ENCODE data around the gene PDZRN3. TPM values are rescaled to one million over a fixed set of nuclear protein-coding genes. Genes with fewer than 3 reads are reported as not detected.

PDZRN3 gene
- total RNA-seq, 8 experiments from 2014 or later: 13.0 to 99.9 (median 18.9) TPM

GRCh38 chr3:73502609-73503583, 121.8 kb downstream of the PDZRN3 start:
- peaks cover 13 to 18% of the 10 kb centered on the region in 2 donors for H3K4me1 ChIP-seq (replicated peaks in 1 of 2)
- in situ Hi-C loops (cut with MboI; ENCODE audit: low pct_unique_long_range_greater_than_20kb in 2 of 9, low sequenced_read_pairs in 9 of 9, unreplicated experiment in 9 of 9): loop anchor here in 6 of 9 experiments (5.0 to 25.0 kb wide), 3 partner anchors 259 to 401 kb away; no protein-coding TSS in a partner anchor

GRCh38 chr3:73500321-73500720, 124.4 kb downstream of the PDZRN3 start:
- no peak overlapping the region for H3K27ac ChIP-seq
- ATAC-seq (replicated peaks in 6 of 8): peak in 1 of 8 experiments; percentile 37
- 67 to 100% (median 92%) methylated on average over 1 of the region's 1 CpG; no CpG with 5 or more reads in 6 of the 10 experiments for WGBS, 10 experiments
- no peak overlapping the region for H3K4me3 ChIP-seq
- in situ Hi-C loops (cut with MboI; ENCODE audit: low pct_unique_long_range_greater_than_20kb in 2 of 9, low sequenced_read_pairs in 9 of 9, unreplicated experiment in 9 of 9): loop anchor here in 6 of 9 experiments (5.0 to 25.0 kb wide), 3 partner anchors 262 to 398 kb away; no protein-coding TSS in a partner anchor
- peaks cover 18 to 23% of the 10 kb centered on the region in 2 donors for H3K4me1 ChIP-seq (replicated peaks in 1 of 2)

More at GRCh38 chr3:73502609-73503583, 121.8 kb downstream of the PDZRN3 start:
- Histone ChIP-seq H3K4me3 (no peak overlapping the region), H3K27ac (no peak overlapping the region)
- 0 to 68% (median 49%) methylated on average over 2 to 5 of the region's 6 CpGs for WGBS, 10 experiments
- peak; percentile 61 to 87 (median 76) for ATAC-seq (replicated peaks in 6 of 8)

GRCh38 chr3:73499787-73500186, 125.0 kb downstream of the PDZRN3 start:
- Histone ChIP-seq H3K27ac (no peak overlapping the region), H3K4me1 (replicated peaks in 1 of 2) (peaks cover 18 to 20% of the 10 kb centered on the region in 2 donors), H3K4me3 (no peak overlapping the region)
- in situ Hi-C loops (cut with MboI; ENCODE audit: low pct_unique_long_range_greater_than_20kb in 2 of 9, low sequenced_read_pairs in 9 of 9, unreplicated experiment in 9 of 9): loop anchor here in 7 of 9 experiments (5.0 to 25.0 kb wide), 3 partner anchors 263 to 397 kb away; no protein-coding TSS in a partner anchor
- WGBS, 10 experiments: 83 to 100% (median 100%) methylated on average over 1 to 3 of the region's 3 CpGs; no CpG with 5 or more reads in 4 of the 10 experiments
- ATAC-seq (replicated peaks in 6 of 8): no peak

- in situ Hi-C loops (cut with MboI; ENCODE audit: low pct_unique_long_range_greater_than_20kb in 2 of 9, low sequenced_read_pairs in 9 of 9, unreplicated experiment in 9 of 9): loop anchor here in 1 of 9 experiments (10.0 kb wide), 1 partner anchor 394 kb away; no protein-coding TSS in a partner anchor
- no peak overlapping the region for H3K4me3 ChIP-seq
- no peak overlapping the region for H3K27ac ChIP-seq
- WGBS, 10 experiments: 67 to 100% (median 95%) methylated on average over 1 to 13 of the region's 23 CpGs
- peak in 1 of 8 experiments; percentile 35 for ATAC-seq (replicated peaks in 6 of 8)
- H3K4me1 ChIP-seq (replicated peaks in 1 of 2): peaks cover 12 to 15% of the 10 kb centered on the region in 2 donors
Observed at GRCh38 chr3:73498764-73499622, 125.7 kb downstream of the PDZRN3 start.

DNA sequence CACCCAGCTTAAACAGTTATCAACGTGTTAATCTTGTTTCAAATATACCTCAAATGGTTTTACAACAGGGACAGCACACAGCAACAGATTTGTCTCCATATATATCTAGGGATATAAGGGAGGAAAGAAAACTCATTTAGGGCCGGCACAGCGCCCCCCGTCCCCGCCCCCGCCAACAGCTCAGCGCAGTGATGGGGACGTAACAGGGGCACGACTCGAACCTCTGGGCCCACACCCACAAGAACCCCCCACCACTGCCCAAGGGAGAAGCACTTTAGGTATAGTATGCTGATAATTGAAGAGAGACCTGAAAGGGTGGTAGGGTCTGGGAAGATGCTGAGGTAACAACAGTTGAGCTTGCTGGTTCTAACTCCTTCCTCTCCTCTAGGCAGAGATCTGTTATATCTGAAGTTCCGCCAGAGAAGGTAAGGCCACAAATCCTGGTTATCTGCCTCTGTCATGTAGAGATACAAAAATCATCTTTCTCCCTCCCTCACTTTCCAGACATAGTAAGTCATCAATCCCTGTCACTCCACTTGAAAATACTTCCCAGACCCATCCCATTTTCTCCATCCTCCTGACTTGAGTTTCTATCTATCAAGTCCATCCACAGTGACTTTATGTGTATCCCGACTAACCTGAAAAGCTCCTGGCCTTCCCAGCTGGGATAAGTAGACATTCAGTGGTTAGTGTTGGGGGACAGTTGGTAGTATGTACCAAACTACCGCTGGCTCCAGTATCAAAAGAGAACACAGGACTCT, 126.9 kb downstream of the PDZRN3 start:
- Histone ChIP-seq H3K27ac (no peak overlapping the region), H3K4me1 (replicated peaks in 1 of 2) (peaks cover 6 to 8% of the 10 kb centered on the region in 2 donors), H3K4me3 (no peak overlapping the region)
- 71 to 100% (median 95%) methylated on average over 1 to 12 of the region's 13 CpGs; no CpG with 5 or more reads in 1 of the 10 experiments for WGBS, 10 experiments
- no peak for ATAC-seq (replicated peaks in 6 of 8)
- in situ Hi-C loops (cut with MboI; ENCODE audit: low pct_unique_long_range_greater_than_20kb in 2 of 9, low sequenced_read_pairs in 9 of 9, unreplicated experiment in 9 of 9): loop anchor here in 1 of 9 experiments (10.0 kb wide), 1 partner anchor 393 kb away; no protein-coding TSS in a partner anchor

DNA sequence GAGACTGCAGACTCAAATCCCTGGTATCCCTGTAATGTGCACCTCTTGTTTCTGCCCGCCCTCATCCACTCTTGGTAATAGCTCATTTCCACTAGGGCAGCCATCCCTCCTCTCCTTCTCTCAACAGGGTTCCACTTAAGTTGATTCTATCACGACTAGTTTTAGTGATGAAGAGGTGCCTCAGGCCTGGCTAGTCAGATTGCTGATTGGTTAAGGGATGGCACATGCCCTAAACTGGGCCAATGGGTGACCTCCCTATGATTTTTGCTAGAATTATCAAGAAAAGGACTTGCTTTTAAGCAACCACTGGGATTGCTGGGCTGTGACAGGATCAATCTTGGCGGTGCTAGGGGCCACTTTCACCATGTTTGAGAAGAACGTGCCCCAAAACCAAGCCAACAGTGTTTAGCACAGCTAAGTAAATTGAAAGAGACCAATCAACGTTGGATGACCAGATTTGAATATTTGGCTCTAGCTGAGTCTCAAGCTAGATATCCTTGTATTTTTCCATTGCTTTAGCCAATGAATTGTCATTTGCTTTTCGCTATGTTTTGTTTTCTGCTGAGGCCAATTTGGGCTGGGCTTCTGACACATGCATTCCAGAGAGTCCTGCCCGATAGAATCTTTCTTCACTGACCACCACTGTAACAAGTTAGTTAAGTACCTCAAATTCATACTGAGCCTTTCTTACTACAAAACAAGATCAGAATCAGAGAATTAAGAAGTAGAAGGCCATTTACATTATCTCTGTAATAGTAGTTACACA, 131.0 kb downstream of the PDZRN3 start:
- no peak overlapping the region for H3K27ac ChIP-seq

DNA sequence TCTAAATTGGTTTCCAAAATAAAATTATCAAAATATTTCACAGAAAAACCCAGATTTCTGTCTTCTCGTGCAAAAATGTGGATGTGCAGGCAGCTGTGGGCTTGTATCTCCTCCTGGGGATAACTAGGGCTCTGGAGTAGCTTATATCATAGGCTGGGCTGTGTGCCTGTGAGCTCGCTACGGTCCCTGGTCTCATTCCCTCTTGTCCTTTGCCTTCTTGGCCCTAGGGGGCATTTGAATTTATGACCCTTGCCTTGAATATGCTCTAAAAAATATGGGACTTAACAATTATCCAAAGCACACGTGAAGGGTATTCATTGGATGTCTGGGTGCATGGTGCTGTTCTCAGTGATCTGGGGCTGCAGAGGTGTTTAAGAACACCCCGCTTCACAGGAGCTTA, 132.6 kb downstream of the PDZRN3 start:
- no peak overlapping the region for H3K27ac ChIP-seq
- no peak overlapping the region for H3K4me3 ChIP-seq
- WGBS, 10 experiments: 62 to 100% (median 89%) methylated on average over 1 to 3 of the region's 5 CpGs; no CpG with 5 or more reads in 3 of the 10 experiments
- in situ Hi-C loops (cut with MboI; ENCODE audit: low pct_unique_long_range_greater_than_20kb in 2 of 9, low sequenced_read_pairs in 9 of 9, unreplicated experiment in 9 of 9): loop anchor here in 1 of 9 experiments (10.0 kb wide), 1 partner anchor 387 kb away; no protein-coding TSS in a partner anchor
- ATAC-seq (replicated peaks in 6 of 8): no peak
- H3K4me1 ChIP-seq (replicated peaks in 1 of 2): peaks cover 19 to 31% of the 10 kb centered on the region in 2 donors

More for the DNA sequence above, 131.0 kb downstream of the PDZRN3 start:
- Histone ChIP-seq H3K4me3 (no peak overlapping the region), H3K4me1 (replicated peaks in 1 of 2) (peaks cover 12 to 26% of the 10 kb centered on the region in 2 donors)
- 0 to 100% (median 71%) methylated on average over 1 to 7 of the region's 7 CpGs for WGBS, 10 experiments
- in situ Hi-C loops (cut with MboI; ENCODE audit: low pct_unique_long_range_greater_than_20kb in 2 of 9, low sequenced_read_pairs in 9 of 9, unreplicated experiment in 9 of 9): loop anchor here in 1 of 9 experiments (10.0 kb wide), 1 partner anchor 389 kb away; no protein-coding TSS in a partner anchor
- ATAC-seq (replicated peaks in 6 of 8): peak in 2 of 8 experiments; percentile 16 to 68

- in situ Hi-C loops (cut with MboI; ENCODE audit: low pct_unique_long_range_greater_than_20kb in 2 of 9, low sequenced_read_pairs in 9 of 9, unreplicated experiment in 9 of 9): loop anchor here in 1 of 9 experiments (10.0 kb wide), 1 partner anchor 386 kb away; no protein-coding TSS in a partner anchor
- Histone ChIP-seq H3K4me3 (no peak overlapping the region), H3K27ac (peak overlapping the region in 1 of 2 donors; percentile 4), H3K4me1 (replicated peaks in 1 of 2) (peaks cover 17 to 33% of the 10 kb centered on the region in 2 donors)
- ATAC-seq (replicated peaks in 6 of 8): peak in 6 of 8 experiments; percentile 4 to 80 (median 32)
Observed at GRCh38 chr3:73491287-73491662, 133.5 kb downstream of the PDZRN3 start.

DNA sequence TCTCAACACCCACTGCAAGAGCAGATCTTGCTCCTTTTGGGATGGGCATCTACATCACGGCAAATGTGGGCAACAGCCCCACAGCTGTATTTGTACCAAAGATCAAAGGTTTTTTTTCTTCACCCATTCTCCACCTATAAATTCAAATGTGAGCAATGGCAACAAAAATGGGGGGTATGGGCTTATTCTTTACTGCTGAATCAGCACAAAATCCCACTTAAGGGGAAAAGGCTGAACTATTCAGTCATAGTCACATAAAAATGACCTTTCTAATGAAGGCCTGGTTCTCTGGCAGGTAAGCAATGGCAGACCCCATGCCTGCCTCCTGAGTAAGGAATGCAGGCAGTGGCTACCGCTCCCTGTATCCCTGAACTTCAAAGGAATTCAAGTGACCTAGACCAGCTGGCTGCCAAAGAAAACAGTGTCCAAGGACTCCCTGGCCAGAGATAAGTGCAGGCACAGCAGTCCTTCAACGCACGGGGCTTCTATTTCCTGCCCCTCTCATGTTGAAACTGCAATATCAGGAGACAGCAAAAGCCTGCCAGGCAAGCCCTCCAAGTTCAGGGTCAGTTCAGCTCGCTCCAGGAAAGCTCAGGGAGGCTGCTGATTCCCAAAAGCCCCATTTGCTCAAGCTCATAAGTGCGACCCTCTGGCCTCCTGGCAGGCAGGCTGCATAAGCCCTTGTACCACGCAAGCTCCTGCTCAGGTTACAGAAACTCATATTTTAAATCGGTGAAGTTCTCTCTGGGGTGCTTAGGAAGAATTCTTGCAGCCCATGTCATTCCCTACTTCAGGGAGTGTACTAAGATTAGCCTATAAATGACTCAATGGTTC, 134.1 kb downstream of the PDZRN3 start:
- peak in 6 of 8 experiments; percentile 18 to 73 (median 50) for ATAC-seq (replicated peaks in 6 of 8)
- 44 to 100% (median 52%) methylated on average over 1 to 7 of the region's 8 CpGs; no CpG with 5 or more reads in 2 of the 10 experiments for WGBS, 10 experiments
- in situ Hi-C loops (cut with MboI; ENCODE audit: low pct_unique_long_range_greater_than_20kb in 2 of 9, low sequenced_read_pairs in 9 of 9, unreplicated experiment in 9 of 9): loop anchor here in 1 of 9 experiments (10.0 kb wide), 1 partner anchor 386 kb away; no protein-coding TSS in a partner anchor
- H3K27ac ChIP-seq: peak overlapping the region; percentile 4 to 12
- H3K4me3 ChIP-seq: no peak overlapping the region
- H3K4me1 ChIP-seq (replicated peaks in 1 of 2): peaks cover 23 to 39% of the 10 kb centered on the region in 2 donors

- H3K4me1 ChIP-seq (replicated peaks in 1 of 2): peaks cover 39 to 47% of the 10 kb centered on the region in 2 donors
- in situ Hi-C loops (cut with MboI; ENCODE audit: low pct_unique_long_range_greater_than_20kb in 2 of 9, low sequenced_read_pairs in 9 of 9, unreplicated experiment in 9 of 9): no loop called here
- H3K27ac ChIP-seq: no peak overlapping the region
- no peak overlapping the region for H3K4me3 ChIP-seq
- 10 to 80% (median 61%) methylated on average over 1 to 4 of the region's 4 CpGs for WGBS, 10 experiments
- ATAC-seq (replicated peaks in 6 of 8): peak in 3 of 8 experiments; percentile 20 to 70 (median 39)
Observed at GRCh38 chr3:73485877-73486330, 138.8 kb downstream of the PDZRN3 start.
